HG02852 (cell line): ENCODE data around the gene MOSMO.

Experiments
- ATAC-seq: cut with Tn5 transposase; IDR thresholded peaks from one replicate; pipeline ENCODE4 v1.9.1; 2021; ENCODE audit warnings: mild to moderate bottlenecking, moderate library complexity; ENCODE audit not compliant: unreplicated experiment

MOSMO gene

DNA sequence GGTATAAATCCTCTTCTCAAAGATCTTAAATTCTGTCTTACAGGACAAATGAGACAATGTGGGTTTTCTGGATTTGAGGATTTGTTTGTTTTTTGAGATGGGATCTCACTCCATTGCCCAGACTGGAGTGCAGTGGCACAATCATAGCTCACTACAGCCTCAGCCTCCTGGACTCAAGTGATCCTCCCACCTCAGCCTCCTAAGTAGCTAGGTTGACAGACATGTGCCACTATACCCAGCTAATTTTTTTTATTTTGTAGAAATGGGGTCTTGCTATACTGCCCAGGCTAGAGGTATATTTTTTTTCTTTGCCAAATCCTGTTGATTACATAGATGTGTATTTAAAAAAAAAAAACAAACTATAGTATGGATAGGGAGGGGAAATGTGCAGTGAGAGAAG lies 122.6 kb downstream of the MOSMO start:
- ATAC-seq = no peak

DNA sequence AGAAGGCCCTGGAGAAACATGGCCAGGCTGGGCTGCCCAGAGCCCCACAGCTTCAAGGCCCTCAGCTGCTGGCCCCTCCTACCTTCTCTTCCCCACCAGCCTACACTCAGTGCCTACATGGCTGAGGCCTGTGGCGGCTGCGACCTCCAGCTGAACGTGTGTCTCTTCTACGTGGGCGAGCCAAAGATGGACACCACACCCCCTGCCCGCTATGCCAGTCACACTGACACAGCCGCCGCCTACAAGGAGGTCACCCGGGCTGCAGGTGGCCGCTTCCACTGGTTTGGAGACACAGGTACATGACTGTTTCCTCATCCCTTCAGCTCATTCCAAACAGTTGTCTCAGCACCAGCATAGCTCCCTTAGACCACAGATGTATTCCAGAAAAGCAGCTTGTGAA lies 124.9 kb downstream of the MOSMO start:
- ATAC-seq = no peak
